Esophagus squamous epithelium (tissue), 5 donors: Measurements from ENCODE around the gene DMBX1. TPM values are rescaled to one million over a fixed set of nuclear protein-coding genes. Genes with fewer than 3 reads are reported as not detected.

Source experiments
- DNase-seq: peaks from one replicate; lab custom pipeline; 2025; lab: John Stamatoyannopoulos, UW
- H3K27ac ChIP-seq, 4 donors: fragments of 200-600 bp; sonication (generic); one replicate each; pipeline ENCODE4 v1.5.1; 2016 to 2019; ENCODE audit warnings: mild to moderate bottlenecking in 1 of 4
- H3K27me3 ChIP-seq, 4 donors: fragments of 200-600 bp; sonication (generic); 1 replicate in 3 of 4; 2 replicates in 1 of 4; pipeline versions ENCODE4 v1.5.1 to v1.6.0; 2017 to 2021; ENCODE audit warnings: antibody characterized with exemption in 1 of 4
- H3K36me3 ChIP-seq, 3 donors: fragments of 200-600 bp; sonication (generic); one replicate each; pipeline ENCODE4 v1.5.1; 2016 to 2019
- H3K4me1 ChIP-seq, 3 donors: fragments of 200-600 bp; sonication (generic); one replicate each; pipeline ENCODE4 v1.5.1; 2017 to 2019
- H3K4me3 ChIP-seq, 4 donors: fragments of 200-600 bp; sonication (generic); 1 replicate in 3 of 4; 2 replicates in 1 of 4; pipeline ENCODE4 v1.5.1; 2016 to 2019; ENCODE audit warnings: mild to moderate bottlenecking in 2 of 4, moderate library complexity in 1 of 4
- H3K9me3 ChIP-seq, 3 donors: fragments of 200-600 bp; sonication (generic); one replicate each; pipeline ENCODE4 v1.5.1; 2016 to 2019
- CTCF ChIP-seq, 6 experiments: fragments of 450-650 bp in 4 of 6; fragments of 200-600 bp in 2 of 6; sonication (generic) in 2 of 6; IDR thresholded peaks; one replicate each; pipeline ENCODE4 v1.5.1; 2016 to 2019; ENCODE audit warnings: antibody characterized with exemption in 6 of 6, mild to moderate bottlenecking in 4 of 6, moderate library complexity in 4 of 6
- POLR2A ChIP-seq, 4 donors: fragments of 450-650 bp; IDR thresholded peaks; one replicate each; pipeline ENCODE4 v1.6.1; 2017; ENCODE audit warnings: antibody characterized with exemption in 4 of 4, mild to moderate bottlenecking in 4 of 4, moderate library complexity in 3 of 4
- WGBS, 2 donors: methylation state at CpG; one replicate each; pipeline ENCODE4 v1.1.5; 2018; 5-methylcytosine and 5-hydroxymethylcytosine counted together
- intact Hi-C: fragments of 100-400 bp; cut with DNase I; formaldehyde crosslinking; loops from one replicate; pipeline ENCODE4 v1.15.0; 2022
- total RNA-seq, 4 donors: library from RNA; depleted of rRNA; stranded (reverse); fragments of >200 nt; gene quantifications; one replicate each; pipeline ENCODE4 v1.1.0, GENCODE V29; 2016
- donor health status: DM: yes; HTN: yes; CAD: no.

The DMBX1 gene
- total RNA-seq, 4 donors from 2014 or later: not detected

DNA sequence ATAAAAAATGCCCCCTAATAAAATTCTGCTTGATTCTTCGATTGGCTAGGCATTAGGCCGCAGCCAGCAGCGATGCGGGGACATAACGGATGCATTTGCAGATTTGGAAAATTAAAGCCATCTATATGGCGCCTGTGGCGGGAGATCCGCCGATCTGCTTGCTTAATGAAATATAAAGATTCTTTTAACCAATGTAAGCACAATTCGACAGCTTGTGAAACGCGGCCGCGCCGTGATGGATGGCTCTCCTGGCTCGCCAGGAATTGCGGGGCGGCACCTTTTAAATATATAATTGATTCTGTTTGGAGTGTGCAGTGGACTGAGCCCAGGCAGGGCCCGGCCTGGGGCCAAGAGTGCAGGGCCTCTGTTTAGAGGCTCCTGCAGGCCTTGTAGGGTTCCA is 8.0 kb downstream of the DMBX1 start:
- Histone ChIP-seq H3K36me3 (no peaks in the 10 kb centered on the region), H3K27me3 (peaks cover 0 to 56% (median 6%) of the 10 kb centered on the region in 4 donors), H3K4me3 (no peak overlapping the region), H3K27ac (no peak overlapping the region), H3K9me3 (no peaks in the 10 kb centered on the region), H3K4me1 (no peaks in the 10 kb centered on the region)
- 84 to 89% methylated on average over 18 to 19 of the region's 19 CpGs for WGBS, 2 donors
- TF ChIP-seq POLR2A (IDR thresholded peaks at IDR 0.05): no peak
- no peak for TF ChIP-seq CTCF (IDR thresholded peaks at IDR 0.05)
- intact Hi-C loops: no loop called here
- no peak for DNase-seq

GRCh38 chr1:46501528-46501927 is 11.9 kb downstream of the DMBX1 start:
- H3K36me3 ChIP-seq: no peaks in the 10 kb centered on the region
- no peak overlapping the region for H3K4me3 ChIP-seq
- no peak for TF ChIP-seq CTCF (IDR thresholded peaks at IDR 0.05)
- TF ChIP-seq POLR2A (IDR thresholded peaks at IDR 0.05): no peak
- no peak overlapping the region for H3K27ac ChIP-seq
- WGBS, 2 donors: 86 to 93% methylated on average over 3 of the region's 3 CpGs
- H3K27me3 ChIP-seq: peaks cover 0 to 35% (median 0%) of the 10 kb centered on the region in 4 donors
- H3K9me3 ChIP-seq: no peaks in the 10 kb centered on the region
- intact Hi-C loops: no loop called here
- H3K4me1 ChIP-seq: no peaks in the 10 kb centered on the region
- DNase-seq: no peak

DNA sequence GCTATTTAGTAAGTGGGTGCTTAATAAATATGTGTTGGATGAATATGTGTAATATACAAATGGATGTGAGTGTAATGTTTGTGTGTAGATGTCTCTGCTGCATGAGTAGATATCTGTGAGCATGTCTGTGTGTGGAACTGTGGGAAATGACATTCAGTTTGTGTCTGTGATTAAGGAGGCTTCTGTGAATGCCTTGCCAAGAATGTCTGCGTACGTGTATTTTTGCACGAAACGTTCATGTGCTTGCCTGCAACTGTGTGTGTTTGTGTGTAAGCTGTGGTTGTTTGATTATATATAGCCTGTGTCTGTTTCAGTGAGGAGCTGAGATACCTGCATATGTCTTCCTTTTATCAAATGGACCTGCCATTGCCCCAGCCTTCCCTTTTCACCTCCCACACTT is 13.8 kb downstream of the DMBX1 start:
- no peak for DNase-seq
- Histone ChIP-seq H3K36me3 (no peaks in the 10 kb centered on the region), H3K4me3 (no peak overlapping the region), H3K4me1 (no peaks in the 10 kb centered on the region), H3K9me3 (no peaks in the 10 kb centered on the region), H3K27ac (no peak overlapping the region), H3K27me3 (peaks cover 0 to 23% (median 0%) of the 10 kb centered on the region in 4 donors)
- WGBS, 2 donors: 71 to 74% methylated on average over 4 of the region's 4 CpGs
- TF ChIP-seq POLR2A (IDR thresholded peaks at IDR 0.05) (no peak), CTCF (IDR thresholded peaks at IDR 0.05) (no peak)
- intact Hi-C loops: no loop called here

- no peak for DNase-seq
- no peak overlapping the region for H3K4me3 ChIP-seq
- H3K4me1 ChIP-seq: no peaks in the 10 kb centered on the region
- WGBS, 2 donors: 53 to 54% methylated on average over 3 to 4 of the region's 17 CpGs
- H3K27ac ChIP-seq: no peak overlapping the region
- no peaks in the 10 kb centered on the region for H3K9me3 ChIP-seq
- peaks cover 0 to 31% (median 0%) of the 10 kb centered on the region in 4 donors for H3K27me3 ChIP-seq
- intact Hi-C loops: no loop called here
- H3K36me3 ChIP-seq: no peaks in the 10 kb centered on the region
- TF ChIP-seq POLR2A (IDR thresholded peaks at IDR 0.05) (no peak), CTCF (IDR thresholded peaks at IDR 0.05) (no peak)
Measured at GRCh38 chr1:46506470-46507219, 17.0 kb downstream of the DMBX1 start.

- no peak overlapping the region for H3K27ac ChIP-seq
- H3K9me3 ChIP-seq: no peaks in the 10 kb centered on the region
- DNase-seq: no peak
- intact Hi-C loops: no loop called here
- H3K4me3 ChIP-seq: no peak overlapping the region
- no peaks in the 10 kb centered on the region for H3K36me3 ChIP-seq
- H3K4me1 ChIP-seq: no peaks in the 10 kb centered on the region
- TF ChIP-seq CTCF (IDR thresholded peaks at IDR 0.05) (no peak), POLR2A (IDR thresholded peaks at IDR 0.05) (no peak)
- 57 to 69% methylated on average over 2 to 3 of the region's 5 CpGs for WGBS, 2 donors
- peaks cover 0 to 24% (median 0%) of the 10 kb centered on the region in 4 donors for H3K27me3 ChIP-seq
Measured at GRCh38 chr1:46508757-46509156, 19.1 kb downstream of the DMBX1 start.
